Parathyroid adenoma (tissue), 2 donors: ENCODE data around the gene TRAF3.

Experiments used
- H2AFZ ChIP-seq: fragments of 300-600 bp; sonication (generic); one replicate; pipeline ENCODE4 v1.7.0; 2017; ENCODE audit warnings: antibody characterized with exemption, mild to moderate bottlenecking
- H3K27ac ChIP-seq: fragments of 300-600 bp; sonication (generic); one replicate; pipeline ENCODE4 v1.7.0; 2017
- H3K27me3 ChIP-seq: fragments of 300-600 bp; sonication (generic); one replicate; pipeline ENCODE4 v1.7.0; 2017; ENCODE audit warnings: low read length; ENCODE audit not compliant: control insufficient read depth, insufficient read depth
- H3K36me3 ChIP-seq: fragments of 300-600 bp; sonication (generic); one replicate; pipeline ENCODE4 v1.7.0; 2017; ENCODE audit warnings: low read length; ENCODE audit not compliant: control insufficient read depth, insufficient read depth
- H3K4me1 ChIP-seq: fragments of 300-600 bp; sonication (generic); one replicate; pipeline ENCODE4 v1.7.0; 2017; ENCODE audit warnings: control low read depth
- H3K4me2 ChIP-seq: fragments of 300-600 bp; sonication (generic); one replicate; pipeline ENCODE4 v1.7.0; 2017; ENCODE audit warnings: low read length
- H3K4me3 ChIP-seq: fragments of 300-600 bp; sonication (generic); one replicate; pipeline ENCODE4 v1.7.0; 2017; ENCODE audit warnings: low read depth, low read length
- H3K79me2 ChIP-seq: fragments of 300-600 bp; sonication (generic); one replicate; pipeline ENCODE4 v1.7.0; 2017; ENCODE audit warnings: control low read depth
- H3K9ac ChIP-seq: fragments of 300-600 bp; sonication (generic); one replicate; pipeline ENCODE4 v1.7.0; 2017; ENCODE audit warnings: mild to moderate bottlenecking
- H3K9me3 ChIP-seq: fragments of 300-600 bp; sonication (generic); one replicate; pipeline ENCODE4 v1.7.0; 2017; ENCODE audit warnings: low read length; ENCODE audit not compliant: control insufficient read depth
- CTCF ChIP-seq: fragments of 300-600 bp; sonication (generic); IDR thresholded peaks from one replicate; pipeline ENCODE4 v1.7.0; 2017; ENCODE audit warnings: antibody characterized with exemption, mild to moderate bottlenecking
- donor health status: primary hyperparathyroidism.

The TRAF3 gene

GRCh38 chr14:102739190-102739469 lies 38.1 kb upstream of the TRAF3 start:
- Histone ChIP-seq H3K4me3 (no peak overlapping the region), H3K9me3 (no peaks in the 10 kb centered on the region), H3K36me3 (no peaks in the 10 kb centered on the region), H3K79me2 (no peaks in the 10 kb centered on the region), H3K27ac (no peak overlapping the region), H3K27me3 (no peaks in the 10 kb centered on the region), H3K4me1 (no peaks in the 10 kb centered on the region), H3K4me2 (no peak overlapping the region), H3K9ac (no peak overlapping the region), H2AFZ (no peak overlapping the region)
- TF ChIP-seq CTCF, result no peak

- no peak overlapping the region for H2AFZ ChIP-seq
- no peak overlapping the region for H3K4me2 ChIP-seq
- H3K4me1 ChIP-seq, result no peaks in the 10 kb centered on the region
- H3K79me2 ChIP-seq, result no peaks in the 10 kb centered on the region
- no peak overlapping the region for H3K27ac ChIP-seq
- no peaks in the 10 kb centered on the region for H3K36me3 ChIP-seq
- no peak overlapping the region for H3K4me3 ChIP-seq
- TF ChIP-seq CTCF, result no peak
- H3K9me3 ChIP-seq, result no peaks in the 10 kb centered on the region
- no peak overlapping the region for H3K9ac ChIP-seq
- no peaks in the 10 kb centered on the region for H3K27me3 ChIP-seq
These were observed 30.4 kb upstream of the TRAF3 start for GRCh38 chr14:102746634-102747438.

- Histone ChIP-seq H3K4me1 (no peaks in the 10 kb centered on the region), H3K9me3 (no peaks in the 10 kb centered on the region), H3K27ac (no peak overlapping the region), H3K4me2 (no peak overlapping the region), H3K36me3 (no peaks in the 10 kb centered on the region), H3K4me3 (no peak overlapping the region), H3K27me3 (no peaks in the 10 kb centered on the region), H2AFZ (no peak overlapping the region), H3K79me2 (no peaks in the 10 kb centered on the region), H3K9ac (no peak overlapping the region)
- TF ChIP-seq CTCF, result no peak
These were observed 28.4 kb upstream of the TRAF3 start for GRCh38 chr14:102748806-102749205.

- no peak overlapping the region for H3K27ac ChIP-seq
- no peak overlapping the region for H3K9ac ChIP-seq
- no peak overlapping the region for H2AFZ ChIP-seq
- TF ChIP-seq CTCF, result no peak
- H3K4me3 ChIP-seq, result no peak overlapping the region
- H3K79me2 ChIP-seq, result no peaks in the 10 kb centered on the region
- H3K4me1 ChIP-seq, result no peaks in the 10 kb centered on the region
- H3K9me3 ChIP-seq, result no peaks in the 10 kb centered on the region
- H3K36me3 ChIP-seq, result no peaks in the 10 kb centered on the region
- H3K27me3 ChIP-seq, result no peaks in the 10 kb centered on the region
- no peak overlapping the region for H3K4me2 ChIP-seq
These were observed 27.6 kb upstream of the TRAF3 start for GRCh38 chr14:102749393-102750305.
